ENCODE measurements around the gene PRDM5. TPM values are rescaled to one million over a fixed set of nuclear protein-coding genes. Genes with fewer than 3 reads are reported as not detected.

Gene PRDM5
- total RNA-seq, 5 donors from 2014 or later (not counting 1 experiment from before 2014, with no cell fraction given) = 0.47 to 1.4 (median 0.86) TPM; not detected in 1

DNA sequence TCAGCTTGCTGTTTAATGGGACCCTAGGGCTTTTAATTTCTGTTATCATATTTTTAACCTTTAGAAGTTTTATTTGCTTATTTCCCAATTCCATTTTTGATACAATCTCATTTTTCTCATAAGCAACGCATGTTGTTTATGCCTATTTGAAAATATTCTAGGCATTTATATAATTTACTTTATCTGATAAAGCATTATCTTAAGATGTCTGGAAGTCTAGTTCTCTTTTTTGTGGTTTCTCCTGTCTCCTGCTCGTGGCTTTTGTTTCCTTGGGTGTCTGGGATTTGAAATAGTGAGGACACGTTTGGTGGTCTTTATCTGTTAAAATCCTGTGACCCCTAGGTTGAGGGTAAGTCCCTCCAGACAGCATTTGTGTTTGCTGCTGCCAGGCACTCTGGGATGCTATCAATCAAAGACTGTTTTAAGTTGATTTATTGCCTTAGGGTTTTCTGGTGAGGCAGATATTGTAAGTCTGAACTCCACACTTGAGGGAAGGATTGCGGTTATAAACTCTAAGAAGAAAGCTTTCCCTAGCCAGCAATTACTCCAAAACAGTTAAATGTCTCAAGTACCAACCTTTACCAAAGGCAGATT, 208.0 kb downstream of the PRDM5 start:
- POLR2A ChIA-PET = no interaction called here
- Mint-ChIP-seq H3K4me3 (no peak overlapping the region), H3K27me3 (peaks cover 4 to 6% of the 10 kb centered on the region in 2 donors), H3K9me3 (no peaks in the 10 kb centered on the region), H3K27ac (no peak overlapping the region), H3K4me1 (no peaks in the 10 kb centered on the region), H3K36me3 (no peaks in the 10 kb centered on the region)
- Histone ChIP-seq H3K4me3 (ENCODE audit: control insufficient read depth in 1 of 2, extremely low read depth in 1 of 2, low read length in 1 of 2) (no peak overlapping the region), H3K36me3 (ENCODE audit: control insufficient read depth in 2 of 2, extremely low read depth in 1 of 2, insufficient read depth in 1 of 2, low read length in 1 of 2) (no peaks in the 10 kb centered on the region), H3K27me3 (replicated peaks in 1 of 2; ENCODE audit: control insufficient read depth in 2 of 2, extremely low read depth in 1 of 2, insufficient read depth in 2 of 2, low read length in 1 of 2) (no peaks in the 10 kb centered on the region), H3K4me1 (ENCODE audit: control insufficient read depth in 1 of 2, extremely low read depth in 1 of 2, insufficient read depth in 2 of 2, low read length in 2 of 2) (no peaks in the 10 kb centered on the region), H3K27ac (ENCODE audit: low read length) (no peak overlapping the region), H3K9me3 (no peaks in the 10 kb centered on the region)
- CTCF ChIA-PET = no interaction called here
- DNase-seq (no peak), ATAC-seq (replicated peaks in 1 of 4) (no peak)
- WGBS (ENCODE audit: insufficient coverage) = no CpG with 5 or more reads among the region's 4 CpGs

DNA sequence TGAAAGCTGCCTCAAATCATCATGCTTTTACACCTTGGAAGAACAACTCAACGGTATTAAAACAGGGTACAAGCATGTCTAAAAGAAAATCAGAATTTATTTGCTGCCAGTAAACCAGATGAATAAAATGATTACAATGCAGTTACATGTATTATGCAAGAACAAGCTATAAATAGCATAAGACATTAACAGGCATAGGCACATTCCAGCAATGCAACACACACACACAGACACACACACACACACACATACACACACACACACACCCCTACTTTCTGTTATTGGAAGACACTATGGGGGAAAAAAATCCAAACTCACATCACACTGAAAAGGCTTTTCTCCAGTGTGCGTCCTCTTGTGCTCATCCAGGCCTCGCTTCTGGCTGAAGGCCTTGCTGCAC, 212.5 kb downstream of the PRDM5 start:
- WGBS (ENCODE audit: insufficient coverage) = 100% methylated on average over 1 of the region's 3 CpGs
- no peaks in the 10 kb centered on the region for H3K9me3 ChIP-seq

DNA sequence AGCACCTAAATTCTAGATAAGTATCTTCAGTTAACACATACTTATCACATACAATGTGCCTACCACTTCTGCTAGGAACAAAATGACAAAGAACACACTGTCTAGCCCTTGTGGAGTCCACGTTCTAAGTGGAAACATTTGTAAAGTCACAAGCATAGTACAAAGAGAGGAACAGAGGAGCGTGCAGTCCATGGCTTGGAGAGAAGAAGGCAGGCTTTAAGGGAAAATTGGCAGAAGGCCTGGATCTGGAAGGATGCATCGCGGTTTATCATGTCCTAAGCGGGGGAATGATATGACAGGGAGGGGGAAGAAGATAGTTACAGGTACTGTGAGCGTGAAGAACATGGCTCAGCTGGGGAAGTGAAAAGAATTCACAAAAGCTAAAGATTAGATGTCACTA, 218.0 kb downstream of the PRDM5 start:
- ATAC-seq (replicated peaks in 1 of 4) (no peak), DNase-seq (no peak)
- H3K27ac Mint-ChIP-seq = no peak overlapping the region
- ChIA-PET POLR2A (interaction anchor here in 1 of 2 donors (0.6 kb wide), 1 partner anchor 32 kb away, joined by 5 read pairs; no protein-coding TSS in a partner anchor), CTCF (no interaction called here)
- H3K4me3 ChIP-seq (ENCODE audit: control insufficient read depth in 1 of 2, extremely low read depth in 1 of 2, low read length in 1 of 2) = no peak overlapping the region
- peaks cover 8 to 11% of the 10 kb centered on the region in 2 donors for H3K27me3 Mint-ChIP-seq
- peaks cover 0 to 3% (median 0%) of the 10 kb centered on the region in 3 donors for H3K9me3 Mint-ChIP-seq
- no peak overlapping the region for H3K27ac ChIP-seq (ENCODE audit: low read length)
- WGBS (ENCODE audit: insufficient coverage) = 90% methylated on average over 6 of the region's 6 CpGs
- H3K36me3 ChIP-seq (ENCODE audit: control insufficient read depth in 2 of 2, extremely low read depth in 1 of 2, insufficient read depth in 1 of 2, low read length in 1 of 2) = no peaks in the 10 kb centered on the region
- H3K9me3 ChIP-seq = no peaks in the 10 kb centered on the region
- H3K4me1 Mint-ChIP-seq = no peaks in the 10 kb centered on the region
- no peaks in the 10 kb centered on the region for H3K36me3 Mint-ChIP-seq
- H3K27me3 ChIP-seq (replicated peaks in 1 of 2; ENCODE audit: control insufficient read depth in 2 of 2, extremely low read depth in 1 of 2, insufficient read depth in 2 of 2, low read length in 1 of 2) = no peaks in the 10 kb centered on the region
- no peak overlapping the region for H3K4me3 Mint-ChIP-seq
- no peaks in the 10 kb centered on the region for H3K4me1 ChIP-seq (ENCODE audit: control insufficient read depth in 1 of 2, extremely low read depth in 1 of 2, insufficient read depth in 2 of 2, low read length in 2 of 2)

More for the DNA sequence above, 212.5 kb downstream of the PRDM5 start:
- Mint-ChIP-seq H3K9me3 (peaks cover 0 to 3% (median 0%) of the 10 kb centered on the region in 3 donors), H3K36me3 (no peaks in the 10 kb centered on the region), H3K27ac (no peak overlapping the region), H3K27me3 (peaks cover 4 to 5% of the 10 kb centered on the region in 2 donors), H3K4me3 (no peak overlapping the region), H3K4me1 (no peaks in the 10 kb centered on the region)
- Histone ChIP-seq H3K36me3 (ENCODE audit: control insufficient read depth in 2 of 2, extremely low read depth in 1 of 2, insufficient read depth in 1 of 2, low read length in 1 of 2) (no peaks in the 10 kb centered on the region), H3K4me1 (ENCODE audit: control insufficient read depth in 1 of 2, extremely low read depth in 1 of 2, insufficient read depth in 2 of 2, low read length in 2 of 2) (no peaks in the 10 kb centered on the region), H3K27ac (ENCODE audit: low read length) (no peak overlapping the region), H3K27me3 (replicated peaks in 1 of 2; ENCODE audit: control insufficient read depth in 2 of 2, extremely low read depth in 1 of 2, insufficient read depth in 2 of 2, low read length in 1 of 2) (no peaks in the 10 kb centered on the region), H3K4me3 (ENCODE audit: control insufficient read depth in 1 of 2, extremely low read depth in 1 of 2, low read length in 1 of 2) (no peak overlapping the region)
- ChIA-PET CTCF (no interaction called here), POLR2A (interaction anchor here in 1 of 2 donors (0.6 kb wide), 1 partner anchor 14 kb away, joined by 3 read pairs; no protein-coding TSS in a partner anchor)
- DNase-seq = no peak
- ATAC-seq (replicated peaks in 1 of 4) = no peak

DNA sequence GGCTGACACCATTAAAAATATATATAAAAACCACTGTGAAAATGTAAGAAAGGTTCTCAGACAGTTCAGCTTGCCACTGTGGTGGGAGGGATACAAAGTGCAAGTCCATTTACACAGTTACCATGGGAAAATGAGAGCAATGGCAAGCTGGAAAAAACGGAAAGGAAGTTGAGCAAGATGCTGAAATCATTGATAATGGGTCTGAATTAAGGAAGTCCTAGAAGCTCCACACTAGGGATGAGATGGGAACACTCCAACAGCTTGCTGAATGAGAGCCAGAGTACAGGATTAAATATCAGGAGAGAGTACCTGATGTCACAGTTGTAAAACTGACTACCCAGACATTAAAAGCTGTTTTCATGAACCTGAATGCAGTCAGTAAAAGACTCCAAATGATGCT, 218.6 kb downstream of the PRDM5 start:
- no peak overlapping the region for H3K4me3 Mint-ChIP-seq
- no peak for ATAC-seq (replicated peaks in 1 of 4)
- ChIA-PET CTCF (interaction anchor here in 1 of 2 donors (0.6 kb wide), 1 partner anchor 10 kb away, joined by 3 read pairs; no protein-coding TSS in a partner anchor), POLR2A (no interaction called here)
- Histone ChIP-seq H3K36me3 (ENCODE audit: control insufficient read depth in 2 of 2, extremely low read depth in 1 of 2, insufficient read depth in 1 of 2, low read length in 1 of 2) (no peaks in the 10 kb centered on the region), H3K4me3 (ENCODE audit: control insufficient read depth in 1 of 2, extremely low read depth in 1 of 2, low read length in 1 of 2) (no peak overlapping the region), H3K9me3 (no peaks in the 10 kb centered on the region), H3K27ac (ENCODE audit: low read length) (no peak overlapping the region), H3K27me3 (replicated peaks in 1 of 2; ENCODE audit: control insufficient read depth in 2 of 2, extremely low read depth in 1 of 2, insufficient read depth in 2 of 2, low read length in 1 of 2) (peaks cover 0 to 2% of the 10 kb centered on the region in 2 experiments), H3K4me1 (ENCODE audit: control insufficient read depth in 1 of 2, extremely low read depth in 1 of 2, insufficient read depth in 2 of 2, low read length in 2 of 2) (no peaks in the 10 kb centered on the region)
- H3K4me1 Mint-ChIP-seq = no peaks in the 10 kb centered on the region
- WGBS (ENCODE audit: insufficient coverage) = no CpG with 5 or more reads among the region's 1 CpG
- peaks cover 0 to 3% (median 0%) of the 10 kb centered on the region in 3 donors for H3K9me3 Mint-ChIP-seq
- no peak for DNase-seq
- no peaks in the 10 kb centered on the region for H3K36me3 Mint-ChIP-seq
- H3K27ac Mint-ChIP-seq = no peak overlapping the region
- peaks cover 8 to 11% of the 10 kb centered on the region in 2 donors for H3K27me3 Mint-ChIP-seq

DNA sequence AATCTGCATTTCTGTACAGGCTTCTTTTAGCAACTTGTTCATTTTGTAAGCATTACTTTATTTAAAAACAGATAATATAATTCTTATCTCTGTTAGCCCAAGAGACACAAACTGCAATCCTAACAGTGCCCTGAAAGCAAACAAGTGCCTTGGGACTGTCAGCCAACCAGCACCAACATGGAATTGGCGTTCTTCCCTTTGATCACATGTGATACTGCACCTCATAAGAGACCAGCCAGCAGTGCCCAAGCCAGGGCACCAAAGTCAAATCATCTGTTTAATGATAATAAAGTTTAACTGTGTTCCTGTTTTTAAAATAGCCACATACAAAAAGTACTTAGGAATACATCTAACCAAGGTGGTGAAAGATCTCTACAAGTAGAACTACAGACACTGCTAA, 223.2 kb downstream of the PRDM5 start:
- ATAC-seq (replicated peaks in 1 of 4) (no peak), DNase-seq (no peak)
- Histone ChIP-seq H3K9me3 (no peaks in the 10 kb centered on the region), H3K36me3 (ENCODE audit: control insufficient read depth in 2 of 2, extremely low read depth in 1 of 2, insufficient read depth in 1 of 2, low read length in 1 of 2) (no peaks in the 10 kb centered on the region), H3K4me3 (ENCODE audit: control insufficient read depth in 1 of 2, extremely low read depth in 1 of 2, low read length in 1 of 2) (no peak overlapping the region), H3K27ac (ENCODE audit: low read length) (no peak overlapping the region), H3K27me3 (replicated peaks in 1 of 2; ENCODE audit: control insufficient read depth in 2 of 2, extremely low read depth in 1 of 2, insufficient read depth in 2 of 2, low read length in 1 of 2) (peaks cover 0 to 2% of the 10 kb centered on the region in 2 experiments), H3K4me1 (ENCODE audit: control insufficient read depth in 1 of 2, extremely low read depth in 1 of 2, insufficient read depth in 2 of 2, low read length in 2 of 2) (no peaks in the 10 kb centered on the region)
- H3K27ac Mint-ChIP-seq = no peak overlapping the region
- no peaks in the 10 kb centered on the region for H3K4me1 Mint-ChIP-seq
- H3K4me3 Mint-ChIP-seq = no peak overlapping the region
- H3K27me3 Mint-ChIP-seq = peaks cover 10 to 15% of the 10 kb centered on the region in 2 donors
- no CpG with 5 or more reads among the region's 1 CpG for WGBS (ENCODE audit: insufficient coverage)
- ChIA-PET POLR2A (no interaction called here), CTCF (no interaction called here)
- no peaks in the 10 kb centered on the region for H3K9me3 Mint-ChIP-seq
- H3K36me3 Mint-ChIP-seq = no peaks in the 10 kb centered on the region

DNA sequence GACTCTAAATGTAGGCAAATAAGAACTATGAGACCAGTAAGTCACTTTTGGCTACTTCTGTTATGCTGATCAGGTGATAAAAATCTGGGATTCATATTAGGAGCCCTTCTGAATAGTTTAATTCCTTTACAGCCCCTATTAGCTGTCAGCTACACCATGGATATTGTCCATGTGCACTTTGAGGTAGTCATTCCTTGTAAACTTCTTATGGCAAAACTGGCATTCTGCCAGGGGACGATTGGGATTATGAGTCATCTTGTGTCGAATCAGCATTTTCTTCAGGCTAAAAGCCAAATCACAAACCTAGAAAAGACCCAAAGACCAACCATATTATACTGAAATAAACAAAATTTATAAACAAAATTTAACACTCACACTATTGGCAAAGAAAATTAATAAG, 227.6 kb downstream of the PRDM5 start:
- WGBS (ENCODE audit: insufficient coverage) = no CpG with 5 or more reads among the region's 2 CpGs
- no peak overlapping the region for H3K27ac ChIP-seq (ENCODE audit: low read length)
- no peaks in the 10 kb centered on the region for H3K4me1 Mint-ChIP-seq
- no peak for ATAC-seq (replicated peaks in 1 of 4)
- ChIA-PET CTCF (no interaction called here), POLR2A (no interaction called here)
- no peaks in the 10 kb centered on the region for H3K36me3 ChIP-seq (ENCODE audit: control insufficient read depth in 2 of 2, extremely low read depth in 1 of 2, insufficient read depth in 1 of 2, low read length in 1 of 2)
- H3K9me3 ChIP-seq = no peaks in the 10 kb centered on the region
- H3K4me3 ChIP-seq (ENCODE audit: control insufficient read depth in 1 of 2, extremely low read depth in 1 of 2, low read length in 1 of 2) = no peak overlapping the region
- H3K27me3 Mint-ChIP-seq = peaks cover 7 to 9% of the 10 kb centered on the region in 2 donors
- peaks cover 0 to 2% of the 10 kb centered on the region in 2 experiments for H3K27me3 ChIP-seq (replicated peaks in 1 of 2; ENCODE audit: control insufficient read depth in 2 of 2, extremely low read depth in 1 of 2, insufficient read depth in 2 of 2, low read length in 1 of 2)
- H3K4me3 Mint-ChIP-seq = no peak overlapping the region
- no peak overlapping the region for H3K27ac Mint-ChIP-seq
- H3K9me3 Mint-ChIP-seq = no peaks in the 10 kb centered on the region
- H3K4me1 ChIP-seq (ENCODE audit: control insufficient read depth in 1 of 2, extremely low read depth in 1 of 2, insufficient read depth in 2 of 2, low read length in 2 of 2) = no peaks in the 10 kb centered on the region
- H3K36me3 Mint-ChIP-seq = no peaks in the 10 kb centered on the region
- DNase-seq = no peak

All from T-cell (primary cell).